GM13977 (cell line): ENCODE data around the gene UBE3D.

Experiments
- DNase-seq: peaks from one replicate; pipeline ENCODE4 v3.0.0; 2012; ENCODE audit warnings: low spot score
- CTCF ChIP-seq: IDR thresholded peaks from 2 replicates; pipeline ENCODE4 v1.5.1; 2012; ENCODE audit warnings: mild to moderate bottlenecking, control low read depth; ENCODE audit not compliant: insufficient read depth; ENCODE audit errors: extremely low read depth, missing control alignments
- in situ Hi-C: fragments of 300-500 bp; cut with MboI; formaldehyde crosslinking; loops from one replicate; pipeline ENCODE4 v1.12.0; 2022; ENCODE audit warnings: low sequenced_read_pairs, low pct_unique_long_range_greater_than_20kb, mixed read lengths, inconsistent platforms; ENCODE audit not compliant: unreplicated experiment

The UBE3D gene

GRCh38 chr6:82889143-82889542 is 176.5 kb downstream of the UBE3D start:
- in situ Hi-C loops, result no loop called here
- no peak for DNase-seq
- no peak for TF ChIP-seq CTCF

- in situ Hi-C loops, result no loop called here
- DNase-seq, result no peak
- TF ChIP-seq CTCF, result no peak
Observed at GRCh38 chr6:82882363-82883023, 183.1 kb downstream of the UBE3D start.

GRCh38 chr6:82881519-82881918 is 184.1 kb downstream of the UBE3D start:
- in situ Hi-C loops, result no loop called here

GRCh38 chr6:82878812-82879211 is 186.8 kb downstream of the UBE3D start:
- no peak for TF ChIP-seq CTCF
- no peak for DNase-seq
- in situ Hi-C loops, result no loop called here

More at GRCh38 chr6:82881519-82881918, 184.1 kb downstream of the UBE3D start:
- no peak for TF ChIP-seq CTCF
- no peak for DNase-seq

- in situ Hi-C loops, result no loop called here
- TF ChIP-seq CTCF, result no peak
- no peak for DNase-seq
Observed at GRCh38 chr6:82877213-82878195, 188.1 kb downstream of the UBE3D start.

- no peak for DNase-seq
- TF ChIP-seq CTCF, result no peak
- in situ Hi-C loops, result no loop called here
Observed at GRCh38 chr6:82875573-82876185, 190.0 kb downstream of the UBE3D start.
